Uterus (tissue), 4 donors: ENCODE measurements around the gene LAMA5. TPM values are rescaled to one million over a fixed set of nuclear protein-coding genes. Genes with fewer than 3 reads are reported as not detected.

Experiments used
- DNase-seq, 2 donors: peaks; one replicate each; pipeline ENCODE4 v3.0.0-alpha.2; 2019 to 2020
- H3K27ac ChIP-seq, 2 donors: fragments of 200-600 bp; sonication (generic); 1 replicate in 1 of 2; 2 replicates in 1 of 2; pipeline ENCODE4 v1.5.1; 2016 to 2018
- H3K27me3 ChIP-seq, 2 donors: fragments of 200-600 bp; sonication (generic); one replicate each; pipeline ENCODE4 v1.5.1; 2018 to 2019; ENCODE audit warnings: control low read depth in 1 of 2
- H3K36me3 ChIP-seq, 2 donors: fragments of 200-600 bp; sonication (generic); one replicate each; pipeline ENCODE4 v1.5.1; 2019; ENCODE audit warnings: control low read depth in 1 of 2
- H3K4me1 ChIP-seq, 2 donors: fragments of 200-600 bp; sonication (generic); one replicate each; pipeline ENCODE4 v1.5.1; 2018 to 2019; ENCODE audit warnings: control low read depth in 1 of 2
- H3K4me3 ChIP-seq, 2 donors: fragments of 200-600 bp; sonication (generic); 1 replicate in 1 of 2; 2 replicates in 1 of 2; pipeline ENCODE4 v1.5.1; 2018 to 2019; ENCODE audit warnings: mild to moderate bottlenecking in 1 of 2
- H3K9me3 ChIP-seq, 2 donors: fragments of 200-600 bp; sonication (generic); one replicate each; pipeline ENCODE4 v1.5.1; 2019; ENCODE audit warnings: control low read depth in 1 of 2
- CTCF ChIP-seq, 4 experiments: fragments of 200-600 bp in 2 of 4; fragments of 450-650 bp in 2 of 4; sonication (generic) in 2 of 4; IDR thresholded peaks; one replicate each; pipeline ENCODE4 v1.5.1; 2016 to 2019; ENCODE audit warnings: antibody characterized with exemption in 4 of 4, mild to moderate bottlenecking in 2 of 4, moderate library complexity in 1 of 4
- POLR2A ChIP-seq, 2 donors: fragments of 450-650 bp; IDR thresholded peaks; one replicate each; pipeline ENCODE4 v1.6.1; 2016; ENCODE audit warnings: antibody characterized with exemption in 2 of 2, mild to moderate bottlenecking in 1 of 2, moderate library complexity in 1 of 2
- intact Hi-C: fragments of 100-400 bp; cut with DNase I; formaldehyde crosslinking; loops from one replicate; pipeline ENCODE4 v1.15.1; 2023; ENCODE audit warnings: low total_unique reads
- total RNA-seq, 4 donors: library from RNA; depleted of rRNA in 3 of 4; stranded (reverse); fragments of >200 nt in 3 of 4; gene quantifications; one replicate each; pipeline versions ENCODE4 v1.1.0 to v1.2.4, GENCODE V29; 2014 to 2023
- donor health status: DM: yes; HTN: yes; CAD: no.

LAMA5 gene
- total RNA-seq, 4 donors from 2014 or later, result 50.6 to 375 (median 90.8) TPM

GRCh38 chr20:62327726-62328495 lies 39.2 kb downstream of the LAMA5 start:
- intact Hi-C loops, result no loop called here
- no peaks in the 10 kb centered on the region for H3K9me3 ChIP-seq
- H3K36me3 ChIP-seq, result no peaks in the 10 kb centered on the region
- no peaks in the 10 kb centered on the region for H3K27me3 ChIP-seq
- H3K4me1 ChIP-seq, result no peaks in the 10 kb centered on the region
- TF ChIP-seq POLR2A (IDR thresholded peaks at IDR 0.05) (no peak), CTCF (IDR thresholded peaks at IDR 0.05) (no peak)
- no peak for DNase-seq
- H3K4me3 ChIP-seq, result no peak overlapping the region
- no peak overlapping the region for H3K27ac ChIP-seq

GRCh38 chr20:62326959-62327725 lies 40.0 kb downstream of the LAMA5 start:
- intact Hi-C loops, result no loop called here
- no peaks in the 10 kb centered on the region for H3K4me1 ChIP-seq
- no peak for DNase-seq
- H3K27ac ChIP-seq, result no peak overlapping the region
- H3K9me3 ChIP-seq, result no peaks in the 10 kb centered on the region
- no peaks in the 10 kb centered on the region for H3K36me3 ChIP-seq
- TF ChIP-seq CTCF (IDR thresholded peaks at IDR 0.05), result no peak
- TF ChIP-seq POLR2A (IDR thresholded peaks at IDR 0.05), result no peak
- no peaks in the 10 kb centered on the region for H3K27me3 ChIP-seq
- H3K4me3 ChIP-seq, result no peak overlapping the region

GRCh38 chr20:62326559-62326958 lies 40.6 kb downstream of the LAMA5 start:
- no peaks in the 10 kb centered on the region for H3K4me1 ChIP-seq
- no peaks in the 10 kb centered on the region for H3K36me3 ChIP-seq
- H3K9me3 ChIP-seq, result no peaks in the 10 kb centered on the region
- no peaks in the 10 kb centered on the region for H3K27me3 ChIP-seq
- DNase-seq, result no peak
- H3K4me3 ChIP-seq, result no peak overlapping the region
- H3K27ac ChIP-seq, result no peak overlapping the region
- no peak for TF ChIP-seq POLR2A (IDR thresholded peaks at IDR 0.05)
- TF ChIP-seq CTCF (IDR thresholded peaks at IDR 0.05), result no peak
- intact Hi-C loops, result no loop called here

- no peak for DNase-seq
- H3K9me3 ChIP-seq, result no peaks in the 10 kb centered on the region
- no peak for TF ChIP-seq CTCF (IDR thresholded peaks at IDR 0.05)
- TF ChIP-seq POLR2A (IDR thresholded peaks at IDR 0.05), result no peak
- no peaks in the 10 kb centered on the region for H3K27me3 ChIP-seq
- H3K4me3 ChIP-seq, result no peak overlapping the region
- H3K4me1 ChIP-seq, result no peaks in the 10 kb centered on the region
- H3K36me3 ChIP-seq, result no peaks in the 10 kb centered on the region
- intact Hi-C loops, result no loop called here
- no peak overlapping the region for H3K27ac ChIP-seq
Measured at GRCh38 chr20:62325172-62325905, 41.8 kb downstream of the LAMA5 start.
